AG10803 (cell line): ENCODE measurements around the gene SLC13A2.
A peak's percentile ranks its signal among the peaks of the same experiment; 100 is the strongest.
"Not testable (repeated sequence)": the region's sequence is repeated elsewhere in the genome, so short reads cannot be mapped to it uniquely, and the experiment has no call there.

Experiments
- DNase-seq: peaks from one replicate; pipeline ENCODE4 v3.0.0; 2010; ENCODE audit warnings: low read depth
- H3K4me3 ChIP-seq: 2 replicates; pipeline ENCODE4 v1.5.1; 2011; ENCODE audit warnings: mild to moderate bottlenecking, low read length, control low read depth
- TF ChIP-seq, protein P1 (sequence below): conservative IDR thresholded peaks from 2 replicates; pipeline ENCODE4 v1.5.1; 2011; ENCODE audit warnings: mild to moderate bottlenecking, low read length, control low read depth, inconsistent platforms

Gene SLC13A2

DNA sequence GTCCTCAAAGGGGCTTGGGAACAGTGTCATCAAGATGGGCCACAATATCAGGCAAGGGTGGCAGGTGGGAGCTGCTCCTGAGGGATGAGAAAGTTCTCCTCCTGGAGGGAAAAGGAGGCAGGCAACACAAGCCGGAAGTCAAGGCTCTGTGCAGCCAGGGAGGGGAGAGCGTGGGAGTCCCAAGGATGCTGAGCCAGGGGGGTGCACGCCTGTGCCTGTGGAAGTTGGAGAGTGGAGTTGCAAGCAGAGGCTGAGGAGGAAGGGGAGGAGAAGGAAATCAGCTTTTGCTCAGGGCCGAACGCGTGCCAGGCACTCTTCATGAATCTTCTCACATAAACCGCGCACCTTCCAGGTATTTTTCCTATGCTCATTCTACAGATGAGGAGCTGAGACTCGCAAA lies 7.4 kb upstream of the SLC13A2 start:
- H3K4me3 ChIP-seq, result no peak overlapping the region
- TF ChIP-seq, protein P1, sequence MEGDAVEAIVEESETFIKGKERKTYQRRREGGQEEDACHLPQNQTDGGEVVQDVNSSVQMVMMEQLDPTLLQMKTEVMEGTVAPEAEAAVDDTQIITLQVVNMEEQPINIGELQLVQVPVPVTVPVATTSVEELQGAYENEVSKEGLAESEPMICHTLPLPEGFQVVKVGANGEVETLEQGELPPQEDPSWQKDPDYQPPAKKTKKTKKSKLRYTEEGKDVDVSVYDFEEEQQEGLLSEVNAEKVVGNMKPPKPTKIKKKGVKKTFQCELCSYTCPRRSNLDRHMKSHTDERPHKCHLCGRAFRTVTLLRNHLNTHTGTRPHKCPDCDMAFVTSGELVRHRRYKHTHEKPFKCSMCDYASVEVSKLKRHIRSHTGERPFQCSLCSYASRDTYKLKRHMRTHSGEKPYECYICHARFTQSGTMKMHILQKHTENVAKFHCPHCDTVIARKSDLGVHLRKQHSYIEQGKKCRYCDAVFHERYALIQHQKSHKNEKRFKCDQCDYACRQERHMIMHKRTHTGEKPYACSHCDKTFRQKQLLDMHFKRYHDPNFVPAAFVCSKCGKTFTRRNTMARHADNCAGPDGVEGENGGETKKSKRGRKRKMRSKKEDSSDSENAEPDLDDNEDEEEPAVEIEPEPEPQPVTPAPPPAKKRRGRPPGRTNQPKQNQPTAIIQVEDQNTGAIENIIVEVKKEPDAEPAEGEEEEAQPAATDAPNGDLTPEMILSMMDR, result no peak
- no peak for DNase-seq

DNA sequence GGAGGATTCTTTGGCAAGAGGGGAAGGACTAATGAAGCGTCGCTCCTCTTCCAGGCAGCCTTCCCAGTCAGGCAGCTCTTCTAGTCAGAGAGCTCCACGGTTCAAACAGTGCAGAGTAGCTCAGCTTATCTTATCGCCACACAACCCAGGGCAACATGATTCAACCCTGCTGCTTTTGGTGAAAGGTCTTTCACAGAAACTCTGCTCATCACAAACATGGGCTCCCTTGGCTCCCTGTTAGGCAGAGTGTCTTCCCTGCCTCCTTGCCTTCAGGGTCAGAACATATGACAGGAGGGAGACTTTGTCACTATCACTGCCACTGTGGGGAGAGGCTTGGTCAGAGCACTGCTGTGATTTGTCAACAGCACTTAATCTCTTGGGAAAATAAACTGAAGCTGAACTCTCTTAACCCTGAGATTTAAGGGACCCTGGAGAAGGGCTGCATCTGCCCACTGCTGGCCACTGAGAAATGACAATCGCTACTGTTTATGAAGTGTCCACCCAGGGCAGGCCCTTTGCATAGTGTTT lies 6.9 kb upstream of the SLC13A2 start:
- DNase-seq, result no peak
- no peak overlapping the region for H3K4me3 ChIP-seq
- TF ChIP-seq, protein P1, result no peak

DNA sequence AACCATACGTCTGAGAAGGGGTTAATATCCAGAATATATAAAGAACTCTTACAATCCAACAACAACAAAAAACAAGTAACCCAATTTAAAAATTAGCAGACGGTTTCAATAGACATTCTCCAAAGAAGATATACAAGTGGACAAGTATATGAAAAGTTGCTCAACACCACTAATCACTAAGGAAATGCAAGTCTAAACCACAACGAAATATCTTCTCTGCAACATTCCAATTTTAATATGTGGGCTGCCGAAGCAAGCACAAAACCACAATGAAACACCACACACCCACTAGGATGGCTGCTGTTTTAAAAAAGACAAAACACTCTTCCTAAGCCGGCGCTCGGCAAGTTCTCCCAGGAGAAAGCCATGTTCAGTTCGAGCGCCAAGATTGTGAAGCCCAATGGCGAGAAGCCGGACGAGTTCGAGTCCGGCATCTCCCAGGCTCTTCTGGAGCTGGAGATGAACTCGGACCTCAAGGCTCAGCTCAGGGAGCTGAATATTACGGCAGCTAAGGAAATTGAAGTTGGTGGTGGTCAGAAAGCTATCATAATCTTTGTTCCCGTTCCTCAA lies 5.9 kb upstream of the SLC13A2 start:
- DNase-seq, result peak; percentile 79
- H3K4me3 ChIP-seq, result no peak overlapping the region
- TF ChIP-seq, protein P1, result no peak

DNA sequence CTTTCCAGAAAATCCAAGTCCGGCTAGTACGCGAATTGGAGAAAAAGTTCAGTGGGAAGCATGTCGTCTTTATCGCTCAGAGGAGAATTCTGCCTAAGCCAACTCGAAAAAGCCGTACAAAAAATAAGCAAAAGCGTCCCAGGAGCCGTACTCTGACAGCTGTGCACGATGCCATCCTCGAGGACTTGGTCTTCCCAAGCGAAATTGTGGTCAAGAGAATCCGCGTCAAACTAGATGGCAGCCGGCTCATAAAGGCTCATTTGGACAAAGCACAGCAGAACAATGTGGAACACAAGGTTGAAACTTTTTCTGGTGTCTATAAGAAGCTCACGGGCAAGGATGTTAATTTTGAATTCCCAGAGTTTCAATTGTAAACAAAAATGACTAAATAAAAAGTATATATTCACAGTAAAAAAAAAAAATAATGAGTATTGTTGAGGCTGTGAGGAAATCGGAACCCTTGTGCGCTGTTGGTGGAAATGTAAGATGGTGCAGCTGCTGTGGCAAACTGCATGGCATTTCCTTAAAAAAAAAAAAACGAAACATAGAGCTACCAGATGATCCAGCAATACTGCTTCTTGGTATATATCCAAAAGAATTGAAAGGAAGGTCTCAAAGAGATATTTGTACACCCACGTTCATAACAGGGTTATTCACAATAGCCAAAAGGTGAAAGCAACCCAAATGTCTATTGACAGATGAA lies 5.3 kb upstream of the SLC13A2 start:
- DNase-seq, H3K4me3 ChIP-seq: not testable (repeated sequence)

DNA sequence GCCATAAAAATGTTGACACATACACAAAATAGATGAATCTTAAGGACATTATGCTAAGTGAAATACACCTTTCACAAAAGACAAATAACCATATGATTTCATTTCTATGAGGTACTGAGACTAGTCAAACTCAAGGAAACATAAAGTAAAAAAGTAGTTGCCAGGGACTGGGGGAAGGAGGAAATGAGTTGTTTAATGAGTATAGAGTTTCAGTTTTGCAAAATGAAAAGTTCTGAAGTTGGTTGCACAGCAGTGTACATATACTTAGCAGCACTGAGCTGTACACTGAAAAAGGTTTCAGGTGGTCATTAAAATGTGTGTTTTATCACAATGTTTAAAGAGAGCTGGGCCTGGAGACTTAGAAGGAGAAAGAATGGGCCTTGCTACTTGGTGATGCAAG lies 4.7 kb upstream of the SLC13A2 start:
- no peak for DNase-seq
- TF ChIP-seq, protein P1, result no peak
- H3K4me3 ChIP-seq, result no peak overlapping the region

DNA sequence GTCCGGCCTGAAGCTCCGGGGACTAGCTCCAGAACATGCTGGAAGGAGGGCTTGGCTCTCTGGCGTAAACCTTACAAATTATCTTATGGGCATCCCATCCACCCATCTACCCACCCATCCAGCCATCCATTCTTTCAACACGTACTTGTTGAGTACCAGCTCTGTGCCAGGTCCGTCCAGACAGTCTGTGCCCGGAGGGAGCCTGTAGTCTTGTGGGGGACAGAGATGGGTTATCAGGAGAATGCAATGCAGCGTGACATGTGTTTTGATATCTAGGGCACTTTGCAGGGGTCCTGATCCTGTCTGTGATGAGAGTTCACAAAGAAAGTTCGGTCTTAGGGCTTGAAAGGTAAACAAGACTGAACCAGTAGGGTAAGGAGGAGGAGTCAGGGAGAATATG lies 4.1 kb upstream of the SLC13A2 start:
- no peak overlapping the region for H3K4me3 ChIP-seq
- TF ChIP-seq, protein P1, result no peak

DNA sequence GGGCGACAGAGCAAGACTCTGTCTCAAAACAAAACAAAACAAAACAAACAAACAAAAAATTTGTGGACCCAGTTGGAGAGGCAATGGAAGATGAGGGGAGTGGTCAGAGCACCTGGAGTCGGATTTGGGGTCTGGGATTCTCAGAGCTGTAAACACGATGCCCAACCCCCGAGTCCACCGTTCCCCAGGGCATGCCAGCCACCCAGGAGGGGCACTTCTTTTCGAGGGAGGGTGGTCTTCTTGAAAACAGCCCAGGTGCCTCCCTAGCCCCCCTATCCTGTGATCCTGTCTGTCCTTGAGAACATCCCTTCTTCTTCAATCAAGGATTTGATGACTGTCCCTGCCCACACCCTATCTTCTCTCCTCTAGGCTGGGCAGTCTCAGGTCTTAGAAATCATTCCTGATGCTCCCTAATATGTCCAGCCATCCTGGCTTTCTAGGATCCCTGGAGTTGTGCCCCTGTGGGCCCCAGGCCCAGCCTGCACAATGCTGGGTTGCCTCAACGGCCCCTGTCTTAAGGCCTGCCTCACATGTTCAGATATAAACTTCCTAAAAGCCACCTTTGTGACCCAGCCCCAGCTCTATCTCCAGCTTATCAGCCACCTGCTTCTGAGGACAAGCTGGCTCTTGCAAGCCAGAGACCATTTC lies 3.1 kb upstream of the SLC13A2 start:
- no peak overlapping the region for H3K4me3 ChIP-seq
- no peak for DNase-seq
- TF ChIP-seq, protein P1, result no peak

More for the DNA sequence above, 4.1 kb upstream of the SLC13A2 start:
- no peak for DNase-seq
